ENCODE results near the gene UCP2. TPM values are rescaled to one million over a fixed set of nuclear protein-coding genes. Genes with fewer than 3 reads are reported as not detected.

Gene UCP2
- total RNA-seq, 2 experiments from 2014 or later, result 199 to 288 TPM

DNA sequence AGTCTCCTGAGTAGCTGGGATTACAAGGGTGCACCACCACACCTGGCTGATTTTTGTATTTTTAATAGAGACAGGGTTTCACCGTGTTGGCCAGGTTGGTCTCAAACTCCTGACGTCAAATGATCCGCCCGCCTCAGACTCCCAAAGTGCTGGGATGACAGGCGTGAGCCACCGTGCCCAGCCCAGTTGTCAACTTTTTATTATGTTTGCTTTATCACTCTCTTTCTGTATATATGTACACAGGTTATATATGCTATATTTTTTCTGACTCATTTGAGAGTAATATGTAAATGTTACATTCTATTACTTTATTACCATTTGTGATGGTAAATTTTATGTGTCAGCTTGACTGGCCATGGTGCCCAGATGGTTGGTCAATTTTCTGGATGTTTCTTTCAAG, 50.7 kb downstream of the UCP2 start:
- Mint-ChIP-seq H3K27me3 (no peaks in the 10 kb centered on the region), H3K4me3 (no peak overlapping the region), H3K36me3 (peaks cover 22% of the 10 kb centered on the region), H3K4me1 (no peaks in the 10 kb centered on the region), H3K9me3 (ENCODE audit: low read depth) (no peaks in the 10 kb centered on the region), H3K27ac (no peak overlapping the region)
- CTCF ChIA-PET, result interaction anchor here (0.9 to 1.9 kb wide), 7 partner anchors 11 to 390 kb away, joined by 3 to 11 read pairs (median 3); no protein-coding TSS in a partner anchor
- ATAC-seq (no peak), DNase-seq (no peak)

DNA sequence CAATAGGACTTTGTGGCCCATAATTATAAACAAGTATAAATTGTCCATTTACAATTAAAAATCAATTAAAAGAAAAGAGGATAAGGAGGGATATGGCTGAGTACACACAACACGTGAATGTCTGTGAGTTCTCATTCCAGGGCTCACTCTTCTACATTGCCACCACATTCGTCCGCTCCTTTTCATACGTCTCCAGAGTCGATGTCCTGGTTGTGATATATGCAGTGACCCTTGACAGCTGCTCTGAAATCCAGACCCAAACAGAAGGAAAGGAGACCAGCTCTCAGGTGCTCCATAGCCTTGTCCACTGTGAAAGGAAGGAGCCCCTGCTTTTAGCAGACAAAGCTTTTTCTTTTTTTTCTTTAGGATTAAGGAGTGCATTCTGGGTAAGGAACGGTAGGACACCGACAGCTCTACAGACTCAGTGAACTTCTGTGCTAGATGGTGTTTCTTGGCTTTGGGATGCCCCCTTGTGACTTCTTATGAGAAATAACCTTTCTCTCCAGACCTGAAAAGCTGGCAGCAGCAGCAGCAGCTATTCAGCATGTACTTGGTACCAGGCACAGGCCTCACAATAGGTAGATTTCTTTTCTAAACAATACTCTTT, 51.5 kb downstream of the UCP2 start:
- CTCF ChIA-PET, result interaction anchor here (0.9 to 1.9 kb wide), 8 partner anchors 12 to 390 kb away, joined by 3 to 11 read pairs (median 4); no protein-coding TSS in a partner anchor
- ATAC-seq, result peak; percentile 63
- no peaks in the 10 kb centered on the region for H3K9me3 Mint-ChIP-seq (ENCODE audit: low read depth)
- H3K27me3 Mint-ChIP-seq, result no peaks in the 10 kb centered on the region
- no peak overlapping the region for H3K4me3 Mint-ChIP-seq
- H3K4me1 Mint-ChIP-seq, result no peaks in the 10 kb centered on the region
- H3K27ac Mint-ChIP-seq, result no peak overlapping the region
- H3K36me3 Mint-ChIP-seq, result peaks cover 24% of the 10 kb centered on the region
- no peak for DNase-seq

- ATAC-seq (no peak), DNase-seq (no peak)
- H3K36me3 Mint-ChIP-seq, result peaks cover 25% of the 10 kb centered on the region
- H3K27ac Mint-ChIP-seq, result no peak overlapping the region
- H3K4me3 Mint-ChIP-seq, result no peak overlapping the region
- H3K4me1 Mint-ChIP-seq, result no peaks in the 10 kb centered on the region
- H3K27me3 Mint-ChIP-seq, result no peaks in the 10 kb centered on the region
- H3K9me3 Mint-ChIP-seq (ENCODE audit: low read depth), result no peaks in the 10 kb centered on the region
- CTCF ChIA-PET, result no interaction called here
Observed at GRCh38 chr11:73929388-73929787, 53.3 kb downstream of the UCP2 start.

Other genes with a start within 250 kb of the UCP2 start
- gene RAB6A, start 221.8 kb downstream of the UCP2 start, total RNA-seq, result 10 to 100 TPM; 85.3 to 94.2 TPM
- 10 to 100 TPM; 34.1 to 52.0 TPM for gene MRPL48, start 195.0 kb downstream of the UCP2 start, total RNA-seq
- 10 to 100 TPM; 63.9 to 81.9 TPM for gene COA4, start 106.0 kb downstream of the UCP2 start, total RNA-seq
- 10 to 100 TPM; 21.0 to 25.5 TPM for gene PAAF1, start 105.8 kb downstream of the UCP2 start, total RNA-seq
- under 1 TPM; 0.26 to 0.29 TPM for gene DNAJB13, start 31.8 kb downstream of the UCP2 start, total RNA-seq
- 1 to 10 TPM; 3.3 to 5.2 TPM for gene UCP3, start 26.2 kb upstream of the UCP2 start, total RNA-seq
- gene C2CD3, start 188.2 kb upstream of the UCP2 start, total RNA-seq, result 10 to 100 TPM; 40.2 to 47.1 TPM
- 10 to 100 TPM; 28.5 to 30.9 TPM for gene PPME1, start 188.4 kb upstream of the UCP2 start, total RNA-seq